CD14-positive monocyte (primary cell): Measurements from ENCODE around the gene KRT73. TPM values are rescaled to one million over a fixed set of nuclear protein-coding genes. Genes with fewer than 3 reads are reported as not detected.

Experiments
- DNase-seq, 3 donors: peaks; one replicate each; pipeline ENCODE4 v3.0.0-alpha.2; 2011 to 2022
- H2AFZ ChIP-seq: 2 replicates; pipeline ENCODE4 v1.6.0; 2012; ENCODE audit warnings: mild to moderate bottlenecking, low read depth, low read length, inconsistent platforms; ENCODE audit not compliant: insufficient read depth, poor library complexity, severe bottlenecking
- H3K27ac ChIP-seq, 2 donors: 1 replicate in 1 of 2; 2 replicates in 1 of 2; pipeline ENCODE4 v1.5.1; 2012 to 2013; ENCODE audit warnings: low read length in 2 of 2, control low read depth in 1 of 2, inconsistent platforms in 1 of 2, low read depth in 1 of 2, mild to moderate bottlenecking in 1 of 2
- H3K27me3 ChIP-seq, 2 donors: one replicate each; pipeline versions ENCODE4 v1.6.0 to v1.6.1; 2011 to 2013; ENCODE audit warnings: low read length in 2 of 2; ENCODE audit not compliant: control insufficient read depth in 2 of 2, insufficient read depth in 2 of 2
- H3K36me3 ChIP-seq, 2 donors: replicated peaks in 1 of 2; 1 replicate in 1 of 2; 2 replicates in 1 of 2; pipeline versions ENCODE4 v1.5.1 to v1.6.1; 2012 to 2013; ENCODE audit warnings: low read length in 2 of 2, control low read depth in 1 of 2, inconsistent platforms in 1 of 2, mild to moderate bottlenecking in 1 of 2; ENCODE audit not compliant: insufficient read depth in 2 of 2, control insufficient read depth in 1 of 2
- H3K4me1 ChIP-seq, 2 donors: 1 replicate in 1 of 2; 2 replicates in 1 of 2; pipeline versions ENCODE4 v1.5.1 to v1.6.1; 2012 to 2013; ENCODE audit warnings: low read length in 2 of 2, control low read depth in 1 of 2, inconsistent platforms in 1 of 2, mild to moderate bottlenecking in 1 of 2, moderate library complexity in 1 of 2; ENCODE audit not compliant: insufficient read depth in 2 of 2, control insufficient read depth in 1 of 2
- H3K4me2 ChIP-seq: replicated peaks from 2 replicates; pipeline ENCODE3; 2012; ENCODE audit warnings: low read length, moderate library complexity, mild to moderate bottlenecking; ENCODE audit not compliant: poor library complexity, severe bottlenecking; ENCODE audit errors: extremely low read depth
- H3K4me3 ChIP-seq, 3 experiments: fragments of 200-600 bp in 1 of 3; sonication (generic) in 1 of 3; replicated peaks in 1 of 3; 1 replicate in 2 of 3; 2 replicates in 1 of 3; pipeline ENCODE4 v1.5.1; 2011 to 2013; ENCODE audit warnings: low read length in 3 of 3, mild to moderate bottlenecking in 3 of 3, control low read depth in 2 of 3, low read depth in 2 of 3, inconsistent platforms in 1 of 3, moderate library complexity in 1 of 3
- H3K79me2 ChIP-seq: 2 replicates; pipeline ENCODE4 v1.6.0; 2012; ENCODE audit warnings: mild to moderate bottlenecking, control low read depth, inconsistent platforms, low read length, moderate library complexity; ENCODE audit not compliant: insufficient read depth
- H3K9ac ChIP-seq: 2 replicates; pipeline ENCODE4 v1.6.0; 2017; ENCODE audit warnings: low read length, mild to moderate bottlenecking; ENCODE audit not compliant: insufficient read depth, poor library complexity, severe bottlenecking
- H3K9me3 ChIP-seq, 2 donors: replicated peaks in 1 of 2; 1 replicate in 1 of 2; 2 replicates in 1 of 2; pipeline versions ENCODE4 v1.5.1 to v1.6.1; 2012 to 2013; ENCODE audit warnings: low read length in 2 of 2, control low read depth in 1 of 2; ENCODE audit not compliant: control insufficient read depth in 1 of 2, insufficient read depth in 1 of 2
- H4K20me1 ChIP-seq: 2 replicates; pipeline ENCODE4 v1.6.0; 2012; ENCODE audit warnings: mild to moderate bottlenecking, low read length, control low read depth, moderate library complexity; ENCODE audit not compliant: insufficient read depth
- H3K27ac Mint-ChIP-seq, 7 donors: one replicate each; pipeline ENCODE4 v1.8.0; 2020; ENCODE audit warnings: mild to moderate bottlenecking in 7 of 7, mixed read lengths in 7 of 7, moderate library complexity in 6 of 7, inconsistent platforms in 2 of 7
- H3K27me3 Mint-ChIP-seq, 3 donors: one replicate each; pipeline ENCODE4 v1.8.0; 2021 to 2022; ENCODE audit warnings: low read depth in 3 of 3, mild to moderate bottlenecking in 3 of 3, mixed read lengths in 3 of 3, moderate library complexity in 3 of 3, inconsistent platforms in 1 of 3
- H3K36me3 Mint-ChIP-seq, 2 donors: one replicate each; pipeline ENCODE4 v1.8.0; 2020; ENCODE audit warnings: mixed read lengths in 2 of 2, inconsistent platforms in 1 of 2, mild to moderate bottlenecking in 1 of 2
- H3K4me1 Mint-ChIP-seq: one replicate; pipeline ENCODE4 v1.8.0; 2020; ENCODE audit warnings: mild to moderate bottlenecking, mixed read lengths
- H3K4me3 Mint-ChIP-seq, 2 donors: one replicate each; pipeline ENCODE4 v1.8.0; 2020; ENCODE audit warnings: mild to moderate bottlenecking in 2 of 2, mixed read lengths in 2 of 2, moderate library complexity in 1 of 2
- H3K9me3 Mint-ChIP-seq, 7 donors: one replicate each; pipeline ENCODE4 v1.8.0; 2020 to 2022; ENCODE audit warnings: mixed read lengths in 7 of 7, mild to moderate bottlenecking in 6 of 7, moderate library complexity in 6 of 7, inconsistent platforms in 2 of 7
- CTCF ChIP-seq: fragments of 200-600 bp; IDR thresholded peaks from one replicate; pipeline ENCODE4 v1.8.0; 2022; ENCODE audit warnings: antibody characterized with exemption, mild to moderate bottlenecking
- WGBS: methylation state at CpG from one replicate; pipeline ENCODE4 v1.1.5; 2013; ENCODE audit warnings: missing lambda C conversion rate; ENCODE audit not compliant: insufficient coverage; 5-methylcytosine and 5-hydroxymethylcytosine counted together
- intact Hi-C, 2 donors: fragments of 100-400 bp; cut with micrococcal nuclease; formaldehyde crosslinking; loops; one replicate each; pipeline versions ENCODE4 v1.15.0 to v1.15.1; 2023
- polyA plus RNA-seq, 3 donors: library from polyadenylated mRNA; depleted of rRNA in 1 of 3; unstranded in 2 of 3; stranded (reverse) in 1 of 3; fragments of 300-500 nt in 2 of 3; fragments of >200 nt in 1 of 3; fragmentation: Illumina TruSeq in 2 of 3; gene quantifications; 1 replicate in 2 of 3; 2 replicates in 1 of 3; pipeline ENCODE4 v1.2.3, GENCODE V29; 2012 to 2021

Gene KRT73
- polyA plus RNA-seq, 3 donors: not detected

GRCh38 chr12:52587563-52587962, 30.8 kb downstream of the KRT73 start:
- Histone ChIP-seq H4K20me1 (no peaks in the 10 kb centered on the region), H3K4me2 (no peak overlapping the region), H3K4me1 (no peaks in the 10 kb centered on the region), H3K27ac (no peak overlapping the region), H3K79me2 (no peaks in the 10 kb centered on the region), H3K4me3 (no peak overlapping the region), H3K36me3 (no peaks in the 10 kb centered on the region), H3K27me3 (no peaks in the 10 kb centered on the region), H3K9ac (no peak overlapping the region), H3K9me3 (no peaks in the 10 kb centered on the region), H2AFZ (no peak overlapping the region)
- TF ChIP-seq CTCF: no peak
- H3K4me1 Mint-ChIP-seq: no peaks in the 10 kb centered on the region
- H3K36me3 Mint-ChIP-seq: no peaks in the 10 kb centered on the region
- H3K4me3 Mint-ChIP-seq: no peak overlapping the region
- 94% methylated on average over 17 of the region's 17 CpGs for WGBS
- H3K9me3 Mint-ChIP-seq: no peaks in the 10 kb centered on the region
- no peak overlapping the region for H3K27ac Mint-ChIP-seq
- H3K27me3 Mint-ChIP-seq: peaks cover 0 to 6% (median 3%) of the 10 kb centered on the region in 3 donors
- intact Hi-C loops: no loop called here
- DNase-seq: no peak

- H3K9me3 Mint-ChIP-seq: no peaks in the 10 kb centered on the region
- Histone ChIP-seq H3K27me3 (no peaks in the 10 kb centered on the region), H3K9ac (no peak overlapping the region), H3K4me2 (no peak overlapping the region), H4K20me1 (no peaks in the 10 kb centered on the region), H3K9me3 (no peaks in the 10 kb centered on the region), H3K79me2 (no peaks in the 10 kb centered on the region), H2AFZ (no peak overlapping the region), H3K4me3 (no peak overlapping the region), H3K36me3 (no peaks in the 10 kb centered on the region), H3K4me1 (no peaks in the 10 kb centered on the region), H3K27ac (no peak overlapping the region)
- H3K4me1 Mint-ChIP-seq: no peaks in the 10 kb centered on the region
- intact Hi-C loops: no loop called here
- TF ChIP-seq CTCF: no peak
- WGBS: 61% methylated on average over 3 of the region's 9 CpGs
- no peaks in the 10 kb centered on the region for H3K36me3 Mint-ChIP-seq
- H3K27ac Mint-ChIP-seq: no peak overlapping the region
- H3K27me3 Mint-ChIP-seq: peaks cover 0 to 5% (median 4%) of the 10 kb centered on the region in 3 donors
- no peak for DNase-seq
- no peak overlapping the region for H3K4me3 Mint-ChIP-seq
These were observed 32.4 kb downstream of the KRT73 start for GRCh38 chr12:52585946-52586345.
